Activated naive CD8-positive, alpha-beta T cell treated with anti-CD3 and anti-CD28 coated beads, Interleukin-2, amount 50 U/mL, for 24 hours (primary cell): ENCODE data around the gene CCDC34.
A peak's percentile ranks its signal among the peaks of the same experiment; 100 is the strongest.

Experiments
- ATAC-seq: fragments of 150-1000 bp; cut with Tn5 transposase; one replicate; pipeline ENCODE4 v1.10.0; 2021
- DNase-seq: peaks from one replicate; pipeline ENCODE4 v3.0.0; 2021
- H3K27ac Mint-ChIP-seq: one replicate; pipeline ENCODE4 v1.8.0; 2021; ENCODE audit warnings: mild to moderate bottlenecking, mixed read lengths
- H3K27me3 Mint-ChIP-seq: one replicate; pipeline ENCODE4 v1.8.0; 2021; ENCODE audit warnings: mixed read lengths
- H3K36me3 Mint-ChIP-seq: one replicate; pipeline ENCODE4 v1.8.0; 2021; ENCODE audit warnings: low read depth, mixed read lengths
- H3K4me1 Mint-ChIP-seq: one replicate; pipeline ENCODE4 v1.8.0; 2021; ENCODE audit warnings: mixed read lengths
- H3K4me3 Mint-ChIP-seq: one replicate; pipeline ENCODE4 v1.8.0; 2021; ENCODE audit warnings: mild to moderate bottlenecking, moderate library complexity, mixed read lengths
- H3K9me3 Mint-ChIP-seq: one replicate; pipeline ENCODE4 v1.8.0; 2021; ENCODE audit warnings: mixed read lengths

CCDC34 gene

GRCh38 chr11:27305751-27306150, 57.3 kb downstream of the CCDC34 start:
- Mint-ChIP-seq H3K27me3 (peaks cover 4% of the 10 kb centered on the region), H3K9me3 (peaks cover 10% of the 10 kb centered on the region)

GRCh38 chr11:27304514-27304913, 58.5 kb downstream of the CCDC34 start:
- ATAC-seq, result no peak
- Mint-ChIP-seq H3K27ac (no peak overlapping the region), H3K27me3 (peaks cover 6% of the 10 kb centered on the region), H3K36me3 (no peaks in the 10 kb centered on the region), H3K4me3 (no peak overlapping the region), H3K4me1 (peaks cover 3% of the 10 kb centered on the region), H3K9me3 (peaks cover 10% of the 10 kb centered on the region)
- no peak for DNase-seq

More at GRCh38 chr11:27305751-27306150, 57.3 kb downstream of the CCDC34 start:
- DNase-seq, result no peak
- Mint-ChIP-seq H3K27ac (no peak overlapping the region), H3K4me1 (peaks cover 3% of the 10 kb centered on the region), H3K4me3 (no peak overlapping the region), H3K36me3 (no peaks in the 10 kb centered on the region)
- no peak for ATAC-seq

GRCh38 chr11:27303903-27304302, 59.1 kb downstream of the CCDC34 start:
- Mint-ChIP-seq H3K27ac (no peak overlapping the region), H3K27me3 (peaks cover 6% of the 10 kb centered on the region), H3K4me1 (peaks cover 3% of the 10 kb centered on the region), H3K36me3 (no peaks in the 10 kb centered on the region), H3K9me3 (peaks cover 10% of the 10 kb centered on the region), H3K4me3 (no peak overlapping the region)
- DNase-seq, result no peak
- ATAC-seq, result no peak

GRCh38 chr11:27300974-27301373, 62.0 kb downstream of the CCDC34 start:
- H3K36me3 Mint-ChIP-seq, result no peaks in the 10 kb centered on the region

GRCh38 chr11:27297616-27298015, 65.4 kb downstream of the CCDC34 start:
- no peak overlapping the region for H3K27ac Mint-ChIP-seq
- H3K27me3 Mint-ChIP-seq, result peaks cover 7% of the 10 kb centered on the region
- H3K4me3 Mint-ChIP-seq, result no peak overlapping the region
- no peaks in the 10 kb centered on the region for H3K36me3 Mint-ChIP-seq
- peaks cover 3% of the 10 kb centered on the region for H3K4me1 Mint-ChIP-seq
- DNase-seq (no peak), ATAC-seq (no peak)
- H3K9me3 Mint-ChIP-seq, result peaks cover 4% of the 10 kb centered on the region

More at GRCh38 chr11:27300974-27301373, 62.0 kb downstream of the CCDC34 start:
- Mint-ChIP-seq H3K9me3 (peaks cover 10% of the 10 kb centered on the region), H3K4me3 (no peak overlapping the region), H3K27me3 (peaks cover 8% of the 10 kb centered on the region), H3K27ac (no peak overlapping the region), H3K4me1 (peaks cover 3% of the 10 kb centered on the region)
- peak; percentile 54 for ATAC-seq
- no peak for DNase-seq

GRCh38 chr11:27296497-27296896, 66.5 kb downstream of the CCDC34 start:
- H3K9me3 Mint-ChIP-seq, result peaks cover 14% of the 10 kb centered on the region
- no peaks in the 10 kb centered on the region for H3K36me3 Mint-ChIP-seq
- H3K27ac Mint-ChIP-seq, result no peak overlapping the region
- H3K4me1 Mint-ChIP-seq, result peaks cover 3% of the 10 kb centered on the region
- DNase-seq (no peak), ATAC-seq (peak; percentile 43)
- H3K4me3 Mint-ChIP-seq, result no peak overlapping the region
- peaks cover 7% of the 10 kb centered on the region for H3K27me3 Mint-ChIP-seq

GRCh38 chr11:27295928-27296327, 67.1 kb downstream of the CCDC34 start:
- H3K36me3 Mint-ChIP-seq, result no peaks in the 10 kb centered on the region
- peaks cover 7% of the 10 kb centered on the region for H3K27me3 Mint-ChIP-seq
- peaks cover 19% of the 10 kb centered on the region for H3K9me3 Mint-ChIP-seq

GRCh38 chr11:27294654-27295053, 68.4 kb downstream of the CCDC34 start:
- Mint-ChIP-seq H3K27ac (no peak overlapping the region), H3K36me3 (no peaks in the 10 kb centered on the region), H3K9me3 (peaks cover 26% of the 10 kb centered on the region), H3K27me3 (peaks cover 5% of the 10 kb centered on the region), H3K4me3 (no peak overlapping the region), H3K4me1 (no peaks in the 10 kb centered on the region)
- DNase-seq (no peak), ATAC-seq (no peak)

More at GRCh38 chr11:27295928-27296327, 67.1 kb downstream of the CCDC34 start:
- H3K4me3 Mint-ChIP-seq, result no peak overlapping the region
- H3K27ac Mint-ChIP-seq, result no peak overlapping the region
- DNase-seq, result no peak
- no peak for ATAC-seq
- H3K4me1 Mint-ChIP-seq, result no peaks in the 10 kb centered on the region

GRCh38 chr11:27293515-27294417, 69.2 kb downstream of the CCDC34 start:
- Mint-ChIP-seq H3K4me3 (no peak overlapping the region), H3K27me3 (peaks cover 5% of the 10 kb centered on the region), H3K27ac (no peak overlapping the region), H3K36me3 (no peaks in the 10 kb centered on the region), H3K9me3 (peaks cover 26% of the 10 kb centered on the region), H3K4me1 (no peaks in the 10 kb centered on the region)
- no peak for DNase-seq
- no peak for ATAC-seq

GRCh38 chr11:27292637-27293010, 70.4 kb downstream of the CCDC34 start:
- Mint-ChIP-seq H3K36me3 (no peaks in the 10 kb centered on the region), H3K27me3 (peaks cover 7% of the 10 kb centered on the region), H3K4me3 (no peak overlapping the region), H3K4me1 (no peaks in the 10 kb centered on the region), H3K9me3 (peaks cover 26% of the 10 kb centered on the region), H3K27ac (no peak overlapping the region)
- no peak for DNase-seq
- no peak for ATAC-seq

- no peak overlapping the region for H3K4me3 Mint-ChIP-seq
- H3K36me3 Mint-ChIP-seq, result no peaks in the 10 kb centered on the region
- H3K27ac Mint-ChIP-seq, result no peak overlapping the region
- no peak for ATAC-seq
- no peaks in the 10 kb centered on the region for H3K4me1 Mint-ChIP-seq
- H3K9me3 Mint-ChIP-seq, result peaks cover 26% of the 10 kb centered on the region
- peaks cover 7% of the 10 kb centered on the region for H3K27me3 Mint-ChIP-seq
- no peak for DNase-seq
Measured at GRCh38 chr11:27291954-27292636, 70.9 kb downstream of the CCDC34 start.

GRCh38 chr11:27291302-27291889, 71.6 kb downstream of the CCDC34 start:
- Mint-ChIP-seq H3K36me3 (no peaks in the 10 kb centered on the region), H3K27ac (no peak overlapping the region), H3K4me3 (no peak overlapping the region), H3K4me1 (no peaks in the 10 kb centered on the region), H3K27me3 (peaks cover 5% of the 10 kb centered on the region), H3K9me3 (peaks cover 26% of the 10 kb centered on the region)
- no peak for ATAC-seq
- DNase-seq, result no peak

- H3K27ac Mint-ChIP-seq, result no peak overlapping the region
- peaks cover 5% of the 10 kb centered on the region for H3K27me3 Mint-ChIP-seq
- peaks cover 26% of the 10 kb centered on the region for H3K9me3 Mint-ChIP-seq
- DNase-seq (no peak), ATAC-seq (no peak)
- H3K4me3 Mint-ChIP-seq, result no peak overlapping the region
- H3K4me1 Mint-ChIP-seq, result no peaks in the 10 kb centered on the region
- H3K36me3 Mint-ChIP-seq, result no peaks in the 10 kb centered on the region
Measured at GRCh38 chr11:27290261-27291050, 72.6 kb downstream of the CCDC34 start.
